Calu3 (cell line): Measurements from ENCODE around the gene PLK1. TPM values are rescaled to one million over a fixed set of nuclear protein-coding genes. Genes with fewer than 3 reads are reported as not detected.
A peak's percentile ranks its signal among the peaks of the same experiment; 100 is the strongest.
"Not testable (repeated sequence)": the region's sequence is repeated elsewhere in the genome, so short reads cannot be mapped to it uniquely, and the experiment has no call there.

Experiments
- BruUV-seq: library from RNA; stranded (reverse); fragments of 400-500 nt; replicated peaks from 2 replicates; lab custom pipeline; 2021; lab: Mats Ljungman, UMichigan
- CTCF ChIA-PET: fragments of 300-600 bp; sonication (Branson Sonifier 250); formaldehyde crosslinking; loops from one replicate; lab custom pipeline; 2022; ENCODE audit warnings: antibody characterized with exemption; lab: Charles Lee
- DNase-seq: peaks from one replicate; pipeline ENCODE4 v3.0.0; 2022
- H3K27ac Mint-ChIP-seq: one replicate; pipeline ENCODE4 v1.8.0; 2022; ENCODE audit warnings: mixed read lengths; ENCODE audit not compliant: unreplicated experiment
- H3K27me3 Mint-ChIP-seq: one replicate; pipeline ENCODE4 v1.8.0; 2022; ENCODE audit warnings: mixed read lengths; ENCODE audit not compliant: unreplicated experiment
- H3K36me3 Mint-ChIP-seq: one replicate; pipeline ENCODE4 v1.8.0; 2022; ENCODE audit warnings: mild to moderate bottlenecking, moderate library complexity, mixed read lengths; ENCODE audit not compliant: insufficient read depth, unreplicated experiment
- H3K4me1 Mint-ChIP-seq: one replicate; pipeline ENCODE4 v1.8.0; 2022; ENCODE audit warnings: mild to moderate bottlenecking, low read depth, mixed read lengths; ENCODE audit not compliant: unreplicated experiment
- H3K4me3 Mint-ChIP-seq: one replicate; pipeline ENCODE4 v1.8.0; 2022; ENCODE audit warnings: mild to moderate bottlenecking, low read depth, moderate library complexity, mixed read lengths; ENCODE audit not compliant: unreplicated experiment
- H3K9me3 Mint-ChIP-seq: one replicate; pipeline ENCODE4 v1.8.0; 2022; ENCODE audit warnings: low read depth, mixed read lengths; ENCODE audit not compliant: unreplicated experiment
- intact Hi-C: fragments of 100-400 bp; cut with micrococcal nuclease; formaldehyde crosslinking; loops from one replicate; pipeline ENCODE4 v1.10.0; 2022; ENCODE audit not compliant: unreplicated experiment
- total RNA-seq: library from RNA; stranded (reverse); gene quantifications from 2 replicates; pipeline ENCODE4 v1.2.3, GENCODE V29; 2022
- TF ChIP-seq, protein P1 (sequence below): fragments of 200-600 bp; IDR thresholded peaks from one replicate; pipeline ENCODE4 v1.8.0; 2022; ENCODE audit warnings: antibody characterized with exemption; ENCODE audit not compliant: unreplicated experiment

Gene PLK1
- total RNA-seq, 1 experiment from 2014 or later = 136 TPM

GRCh38 chr16:23711785-23712184 lies 33.1 kb downstream of the PLK1 start:
- intact Hi-C loops = no loop called here
- Mint-ChIP-seq H3K27me3 (peaks cover 3% of the 10 kb centered on the region), H3K4me3 (peak overlapping the region; percentile 47), H3K9me3 (no peaks in the 10 kb centered on the region), H3K36me3 (peaks cover 5% of the 10 kb centered on the region), H3K27ac (peak overlapping the region; percentile 16), H3K4me1 (peaks cover 11% of the 10 kb centered on the region)
- BruUV-seq = no TSS peak
- CTCF ChIA-PET = interaction anchor here (1.2 to 1.8 kb wide), 2 partner anchors 16 to 32 kb away, joined by 3 to 6 read pairs; no protein-coding TSS in a partner anchor
- TF ChIP-seq, protein P1, sequence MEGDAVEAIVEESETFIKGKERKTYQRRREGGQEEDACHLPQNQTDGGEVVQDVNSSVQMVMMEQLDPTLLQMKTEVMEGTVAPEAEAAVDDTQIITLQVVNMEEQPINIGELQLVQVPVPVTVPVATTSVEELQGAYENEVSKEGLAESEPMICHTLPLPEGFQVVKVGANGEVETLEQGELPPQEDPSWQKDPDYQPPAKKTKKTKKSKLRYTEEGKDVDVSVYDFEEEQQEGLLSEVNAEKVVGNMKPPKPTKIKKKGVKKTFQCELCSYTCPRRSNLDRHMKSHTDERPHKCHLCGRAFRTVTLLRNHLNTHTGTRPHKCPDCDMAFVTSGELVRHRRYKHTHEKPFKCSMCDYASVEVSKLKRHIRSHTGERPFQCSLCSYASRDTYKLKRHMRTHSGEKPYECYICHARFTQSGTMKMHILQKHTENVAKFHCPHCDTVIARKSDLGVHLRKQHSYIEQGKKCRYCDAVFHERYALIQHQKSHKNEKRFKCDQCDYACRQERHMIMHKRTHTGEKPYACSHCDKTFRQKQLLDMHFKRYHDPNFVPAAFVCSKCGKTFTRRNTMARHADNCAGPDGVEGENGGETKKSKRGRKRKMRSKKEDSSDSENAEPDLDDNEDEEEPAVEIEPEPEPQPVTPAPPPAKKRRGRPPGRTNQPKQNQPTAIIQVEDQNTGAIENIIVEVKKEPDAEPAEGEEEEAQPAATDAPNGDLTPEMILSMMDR = no peak
- peak; percentile 62 for DNase-seq

- no TSS peak for BruUV-seq
- Mint-ChIP-seq H3K4me1 (peaks cover 11% of the 10 kb centered on the region), H3K9me3 (no peaks in the 10 kb centered on the region), H3K27me3 (peaks cover 15% of the 10 kb centered on the region), H3K27ac (peak within 1 kb of the TSS; percentile 16), H3K4me3 (peak within 1 kb of the TSS; percentile 47), H3K36me3 (peaks cover 5% of the 10 kb centered on the region)
- DNase-seq = peak; percentile 35
- TF ChIP-seq, protein P1 = no peak
- intact Hi-C loops = no loop called here
- CTCF ChIA-PET = interaction anchor here (0.6 to 1.2 kb wide), 3 partner anchors 12 to 33 kb away, joined by 3 to 4 read pairs (median 4); no protein-coding TSS in a partner anchor
Observed at GRCh38 chr16:23712976-23713375, 34.3 kb downstream of the PLK1 start, which contains the start of gene ERN2. Gene ERN2 (minus strand): TSS chr16:23713222. CDS start chr16:23713187, 35 bp downstream.

- Mint-ChIP-seq H3K27me3 (peaks cover 15% of the 10 kb centered on the region), H3K36me3 (no peaks in the 10 kb centered on the region), H3K4me3 (no peak overlapping the region), H3K4me1 (peaks cover 9% of the 10 kb centered on the region), H3K9me3 (no peaks in the 10 kb centered on the region), H3K27ac (no peak overlapping the region)
- intact Hi-C loops = no loop called here
- TF ChIP-seq, protein P1 = no peak
- no TSS peak for BruUV-seq
- no peak for DNase-seq
- CTCF ChIA-PET = interaction anchor here (0.7 kb wide), 1 partner anchor 575 kb away, joined by 3 read pairs; no protein-coding TSS in a partner anchor
Observed at GRCh38 chr16:23716484-23716883, 37.8 kb downstream of the PLK1 start.

GRCh38 chr16:23722613-23723240 lies 44.0 kb downstream of the PLK1 start:
- BruUV-seq = not testable (repeated sequence)

More at GRCh38 chr16:23722613-23723240, 44.0 kb downstream of the PLK1 start:
- Mint-ChIP-seq H3K4me1 (peaks cover 12% of the 10 kb centered on the region), H3K27me3 (peaks cover 15% of the 10 kb centered on the region)
- intact Hi-C loops, H3K27ac Mint-ChIP-seq, H3K36me3 Mint-ChIP-seq, H3K9me3 Mint-ChIP-seq, H3K4me3 Mint-ChIP-seq, DNase-seq, CTCF ChIA-PET: not testable (repeated sequence)
